Measurements from ENCODE around the gene NELFE.

- TF ChIP-seq CTCF (IDR thresholded peaks at IDR 0.05) = no peak
- no peak for TF ChIP-seq POLR2A (IDR thresholded peaks at IDR 0.05; ENCODE audit: low read depth)
- no peak for TF ChIP-seq POLR2AphosphoS5 (IDR thresholded peaks at IDR 0.05)
- no peak for TF ChIP-seq EP300 (IDR thresholded peaks at IDR 0.05)
These were observed 35.8 kb downstream of the NELFE start for GRCh38 chr6:31922942-31923341.

Data from esophagus muscularis mucosa (tissue), 4 donors.